LNCaP clone FGC (cell line): ENCODE data around the gene IL17B.
A peak's percentile ranks its signal among the peaks of the same experiment; 100 is the strongest.

Experiments
- DNase-seq: peaks from one replicate; pipeline ENCODE4 v3.0.0-alpha.2; 2011; ENCODE audit warnings: low read depth
- H3K4me3 ChIP-seq: 2 replicates; pipeline ENCODE4 v1.5.1; 2011; ENCODE audit warnings: mild to moderate bottlenecking, low read depth, low read length, control low read depth
- CTCF ChIP-seq: IDR thresholded peaks from 2 replicates; pipeline ENCODE4 v1.5.1; 2012; ENCODE audit warnings: mild to moderate bottlenecking; ENCODE audit not compliant: control insufficient read depth, insufficient read depth; ENCODE audit errors: extremely low read depth

Gene IL17B

GRCh38 chr5:149363358-149363757, 15.7 kb downstream of the IL17B start:
- no peak for TF ChIP-seq CTCF
- H3K4me3 ChIP-seq = no peak overlapping the region
- DNase-seq = no peak

- no peak for TF ChIP-seq CTCF
- H3K4me3 ChIP-seq = no peak overlapping the region
- DNase-seq = no peak
These were observed 16.6 kb downstream of the IL17B start for GRCh38 chr5:149362541-149362940.

- no peak for DNase-seq
- no peak overlapping the region for H3K4me3 ChIP-seq
- TF ChIP-seq CTCF = no peak
These were observed 18.8 kb downstream of the IL17B start for GRCh38 chr5:149360272-149360671.

GRCh38 chr5:149358868-149359495, 20.1 kb downstream of the IL17B start:
- no peak for DNase-seq
- no peak for TF ChIP-seq CTCF
- peak overlapping the region; percentile 88 for H3K4me3 ChIP-seq

GRCh38 chr5:149358294-149358651, 20.8 kb downstream of the IL17B start:
- no peak for DNase-seq
- H3K4me3 ChIP-seq = peak overlapping the region; percentile 88

GRCh38 chr5:149357370-149358293, 21.5 kb downstream of the IL17B start, which contains the start of gene PCYOX1L:
PCYOX1L (plus strand) TSS chr5:149358046; CDS start chr5:149358069, 23 bp downstream.
- H3K4me3 ChIP-seq = peak within 1 kb of the TSS; percentile 88
- DNase-seq = peak; percentile 94
- no peak for TF ChIP-seq CTCF

More at GRCh38 chr5:149358294-149358651, 20.8 kb downstream of the IL17B start:
- no peak for TF ChIP-seq CTCF
